ENCODE data around the gene AKAP6. TPM values are rescaled to one million over a fixed set of nuclear protein-coding genes. Genes with fewer than 3 reads are reported as not detected.

AKAP6 gene
- total and polyA plus RNA-seq, 2 experiments from 2014 or later = 0.38 to 0.42 TPM

GRCh38 chr14:32682214-32682613, 353.1 kb downstream of the AKAP6 start:
- Histone ChIP-seq H4K20me1 (replicated peaks; ENCODE audit: insufficient read depth) (no peaks in the 10 kb centered on the region), H3K27ac (ENCODE audit: low read depth) (no peak overlapping the region), H3K4me1 (ENCODE audit: insufficient read depth) (no peaks in the 10 kb centered on the region), H3K27me3 (ENCODE audit: insufficient read depth) (no peaks in the 10 kb centered on the region), H3K79me2 (replicated peaks; ENCODE audit: insufficient read depth) (no peaks in the 10 kb centered on the region), H3F3A (replicated peaks; ENCODE audit: low read depth) (no peaks in the 10 kb centered on the region), H2AFZ (no peak overlapping the region), H3K36me3 (ENCODE audit: insufficient read depth) (no peaks in the 10 kb centered on the region), H3K9me2 (ENCODE audit: insufficient read depth) (no peaks in the 10 kb centered on the region), H3K4me2 (no peak overlapping the region), H3K4me3 (no peak overlapping the region)
- no peaks in the 10 kb centered on the region for H3K36me3 Mint-ChIP-seq (ENCODE audit: low read depth)
- no peak overlapping the region for H3K4me3 Mint-ChIP-seq
- no peak for ATAC-seq
- DNase-seq (ENCODE audit: low spot score) = no peak
- no peak for TF ChIP-seq ETS1 (IDR thresholded peaks at IDR 0.05)
- no peak for TF ChIP-seq CREB1 (CRISPR knock-in tag; IDR thresholded peaks at IDR 0.05; ENCODE audit: low read depth)
- TF ChIP-seq REST (IDR thresholded peaks at IDR 0.05; ENCODE audit: unreplicated experiment) = no peak
- no peak overlapping the region for H3K27ac Mint-ChIP-seq
- no peaks in the 10 kb centered on the region for H3K27me3 Mint-ChIP-seq (ENCODE audit: insufficient read depth, low read depth, poor library complexity)
- peaks cover 2% of the 10 kb centered on the region; the same call in 2 of the 3 replicates for H3K4me1 Mint-ChIP-seq
- H3K9me3 Mint-ChIP-seq = no peaks in the 10 kb centered on the region

DNA sequence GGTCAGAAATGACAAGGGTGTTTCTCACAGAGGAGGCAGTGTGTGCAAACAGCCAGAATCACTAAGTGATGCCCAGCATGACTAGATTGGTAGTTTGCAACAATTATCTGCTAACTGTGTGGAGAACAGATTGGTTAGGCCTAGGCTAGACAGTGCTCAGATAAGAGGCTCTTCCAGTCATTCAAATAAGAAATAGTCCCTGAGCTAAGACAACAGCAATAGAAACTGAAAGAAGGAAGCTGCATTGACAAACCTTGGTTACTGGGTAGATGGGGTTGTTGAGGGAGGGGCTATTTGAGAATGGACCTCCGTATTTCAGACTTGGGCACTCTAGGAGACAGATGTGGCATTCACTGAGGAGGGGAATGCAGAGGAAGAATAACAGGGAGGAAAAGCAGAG, 354.6 kb downstream of the AKAP6 start:
- Histone ChIP-seq H3K27me3 (ENCODE audit: insufficient read depth) (no peaks in the 10 kb centered on the region), H3K27ac (ENCODE audit: low read depth) (no peak overlapping the region), H3K36me3 (ENCODE audit: insufficient read depth) (no peaks in the 10 kb centered on the region), H3K4me3 (no peak overlapping the region), H3K79me2 (replicated peaks; ENCODE audit: insufficient read depth) (no peaks in the 10 kb centered on the region), H3F3A (replicated peaks; ENCODE audit: low read depth) (no peaks in the 10 kb centered on the region), H4K20me1 (replicated peaks; ENCODE audit: insufficient read depth) (no peaks in the 10 kb centered on the region), H3K4me2 (no peak overlapping the region), H3K9me2 (ENCODE audit: insufficient read depth) (no peaks in the 10 kb centered on the region), H3K4me1 (ENCODE audit: insufficient read depth) (no peaks in the 10 kb centered on the region), H2AFZ (no peak overlapping the region)
- Mint-ChIP-seq H3K27ac (no peak overlapping the region), H3K9me3 (no peaks in the 10 kb centered on the region), H3K36me3 (ENCODE audit: low read depth) (no peaks in the 10 kb centered on the region), H3K4me3 (no peak overlapping the region), H3K27me3 (ENCODE audit: insufficient read depth, low read depth, poor library complexity) (peaks cover 2% of the 10 kb centered on the region), H3K4me1 (peaks cover 2% of the 10 kb centered on the region; the same call in 2 of the 3 replicates)
- ATAC-seq = no peak
- DNase-seq (ENCODE audit: low spot score) = no peak
- no peak for TF ChIP-seq ZNF114 (CRISPR knock-in tag; IDR thresholded peaks at IDR 0.05)
- no peak for TF ChIP-seq REST (IDR thresholded peaks at IDR 0.05; ENCODE audit: unreplicated experiment)
- TF ChIP-seq, protein P1, sequence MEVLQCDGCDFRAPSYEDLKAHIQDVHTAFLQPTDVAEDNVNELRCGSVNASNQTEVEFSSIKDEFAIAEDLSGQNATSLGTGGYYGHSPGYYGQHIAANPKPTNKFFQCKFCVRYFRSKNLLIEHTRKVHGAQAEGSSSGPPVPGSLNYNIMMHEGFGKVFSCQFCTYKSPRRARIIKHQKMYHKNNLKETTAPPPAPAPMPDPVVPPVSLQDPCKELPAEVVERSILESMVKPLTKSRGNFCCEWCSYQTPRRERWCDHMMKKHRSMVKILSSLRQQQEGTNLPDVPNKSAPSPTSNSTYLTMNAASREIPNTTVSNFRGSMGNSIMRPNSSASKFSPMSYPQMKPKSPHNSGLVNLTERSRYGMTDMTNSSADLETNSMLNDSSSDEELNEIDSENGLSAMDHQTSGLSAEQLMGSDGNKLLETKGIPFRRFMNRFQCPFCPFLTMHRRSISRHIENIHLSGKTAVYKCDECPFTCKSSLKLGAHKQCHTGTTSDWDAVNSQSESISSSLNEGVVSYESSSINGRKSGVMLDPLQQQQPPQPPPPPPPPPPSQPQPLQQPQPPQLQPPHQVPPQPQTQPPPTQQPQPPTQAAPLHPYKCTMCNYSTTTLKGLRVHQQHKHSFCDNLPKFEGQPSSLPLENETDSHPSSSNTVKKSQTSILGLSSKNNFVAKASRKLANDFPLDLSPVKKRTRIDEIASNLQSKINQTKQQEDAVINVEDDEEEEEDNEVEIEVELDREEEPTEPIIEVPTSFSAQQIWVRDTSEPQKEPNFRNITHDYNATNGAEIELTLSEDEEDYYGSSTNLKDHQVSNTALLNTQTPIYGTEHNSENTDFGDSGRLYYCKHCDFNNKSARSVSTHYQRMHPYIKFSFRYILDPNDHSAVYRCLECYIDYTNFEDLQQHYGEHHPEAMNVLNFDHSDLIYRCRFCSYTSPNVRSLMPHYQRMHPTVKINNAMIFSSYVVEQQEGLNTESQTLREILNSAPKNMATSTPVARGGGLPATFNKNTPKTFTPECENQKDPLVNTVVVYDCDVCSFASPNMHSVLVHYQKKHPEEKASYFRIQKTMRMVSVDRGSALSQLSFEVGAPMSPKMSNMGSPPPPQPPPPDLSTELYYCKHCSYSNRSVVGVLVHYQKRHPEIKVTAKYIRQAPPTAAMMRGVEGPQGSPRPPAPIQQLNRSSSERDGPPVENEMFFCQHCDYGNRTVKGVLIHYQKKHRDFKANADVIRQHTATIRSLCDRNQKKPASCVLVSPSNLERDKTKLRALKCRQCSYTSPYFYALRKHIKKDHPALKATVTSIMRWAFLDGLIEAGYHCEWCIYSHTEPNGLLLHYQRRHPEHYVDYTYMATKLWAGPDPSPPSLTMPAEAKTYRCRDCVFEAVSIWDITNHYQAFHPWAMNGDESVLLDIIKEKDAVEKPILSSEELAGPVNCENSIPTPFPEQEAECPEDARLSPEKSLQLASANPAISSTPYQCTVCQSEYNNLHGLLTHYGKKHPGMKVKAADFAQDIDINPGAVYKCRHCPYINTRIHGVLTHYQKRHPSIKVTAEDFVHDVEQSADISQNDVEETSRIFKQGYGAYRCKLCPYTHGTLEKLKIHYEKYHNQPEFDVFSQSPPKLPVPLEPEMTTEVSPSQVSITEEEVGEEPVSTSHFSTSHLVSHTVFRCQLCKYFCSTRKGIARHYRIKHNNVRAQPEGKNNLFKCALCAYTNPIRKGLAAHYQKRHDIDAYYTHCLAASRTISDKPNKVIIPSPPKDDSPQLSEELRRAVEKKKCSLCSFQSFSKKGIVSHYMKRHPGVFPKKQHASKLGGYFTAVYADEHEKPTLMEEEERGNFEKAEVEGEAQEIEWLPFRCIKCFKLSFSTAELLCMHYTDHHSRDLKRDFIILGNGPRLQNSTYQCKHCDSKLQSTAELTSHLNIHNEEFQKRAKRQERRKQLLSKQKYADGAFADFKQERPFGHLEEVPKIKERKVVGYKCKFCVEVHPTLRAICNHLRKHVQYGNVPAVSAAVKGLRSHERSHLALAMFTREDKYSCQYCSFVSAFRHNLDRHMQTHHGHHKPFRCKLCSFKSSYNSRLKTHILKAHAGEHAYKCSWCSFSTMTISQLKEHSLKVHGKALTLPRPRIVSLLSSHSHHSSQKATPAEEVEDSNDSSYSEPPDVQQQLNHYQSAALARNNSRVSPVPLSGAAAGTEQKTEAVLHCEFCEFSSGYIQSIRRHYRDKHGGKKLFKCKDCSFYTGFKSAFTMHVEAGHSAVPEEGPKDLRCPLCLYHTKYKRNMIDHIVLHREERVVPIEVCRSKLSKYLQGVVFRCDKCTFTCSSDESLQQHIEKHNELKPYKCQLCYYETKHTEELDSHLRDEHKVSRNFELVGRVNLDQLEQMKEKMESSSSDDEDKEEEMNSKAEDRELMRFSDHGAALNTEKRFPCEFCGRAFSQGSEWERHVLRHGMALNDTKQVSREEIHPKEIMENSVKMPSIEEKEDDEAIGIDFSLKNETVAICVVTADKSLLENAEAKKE (CRISPR knock-in tag; IDR thresholded peaks at IDR 0.05) = no peak
- no peak for TF ChIP-seq CREB1 (CRISPR knock-in tag; IDR thresholded peaks at IDR 0.05; ENCODE audit: low read depth)

All from GM23338 (cell line).